ENCODE measurements around the gene HNRNPUL2.
"Not testable (repeated sequence)": the region's sequence is repeated elsewhere in the genome, so short reads cannot be mapped to it uniquely, and the experiment has no call there.

GRCh38 chr11:62760867-62761227, 33.6 kb upstream of the HNRNPUL2 start:
- TF ChIP-seq CTCF (conservative IDR thresholded peaks at IDR 0.05 in 1 of 2, IDR thresholded peaks at IDR 0.05 in 1 of 2; ENCODE audit: low read depth in 1 of 2, low read length in 2 of 2); EZH2 (IDR thresholded peaks at IDR 0.05; ENCODE audit: low read length, missing control alignments): not testable (repeated sequence)
